HG02970 (cell line): ENCODE data around the gene PLA2G5.

ENCODE experiments used
- ATAC-seq: cut with Tn5 transposase; IDR thresholded peaks from one replicate; pipeline ENCODE4 v1.9.1; 2021; ENCODE audit warnings: mild to moderate bottlenecking, moderate library complexity, moderate number of reproducible peaks; ENCODE audit not compliant: unreplicated experiment, low FRiP score

The PLA2G5 gene

GRCh38 chr1:20141001-20141400, 71.0 kb downstream of the PLA2G5 start:
- no peak for ATAC-seq

- ATAC-seq = no peak
These were observed 71.5 kb downstream of the PLA2G5 start for GRCh38 chr1:20141466-20141865.
